ENCODE measurements around the gene DEDD. TPM values are rescaled to one million over a fixed set of nuclear protein-coding genes. Genes with fewer than 3 reads are reported as not detected.

The DEDD gene
- total and polyA plus RNA-seq, 9 donors, result 16.8 to 48.1 (median 40.3) TPM

GRCh38 chr1:161085165-161085564, 47.3 kb downstream of the DEDD start:
- Histone ChIP-seq H3K36me3 (ENCODE audit: control insufficient read depth, insufficient read depth, low read length) (no peaks in the 10 kb centered on the region), H3K27me3 (ENCODE audit: control insufficient read depth, insufficient read depth, low read length) (peaks cover under 1% of the 10 kb centered on the region), H3K4me3 (ENCODE audit: low read length) (no peak overlapping the region), H3K27ac (ENCODE audit: low read length) (no peak overlapping the region), H3K9me3 (replicated peaks; ENCODE audit: control insufficient read depth, low read depth, low read length) (no peaks in the 10 kb centered on the region), H3K4me1 (ENCODE audit: control insufficient read depth, insufficient read depth, low read length) (no peaks in the 10 kb centered on the region)
- WGBS (ENCODE audit: insufficient coverage), result no CpG with 5 or more reads among the region's 2 CpGs
- DNase-seq, result no peak

DNA sequence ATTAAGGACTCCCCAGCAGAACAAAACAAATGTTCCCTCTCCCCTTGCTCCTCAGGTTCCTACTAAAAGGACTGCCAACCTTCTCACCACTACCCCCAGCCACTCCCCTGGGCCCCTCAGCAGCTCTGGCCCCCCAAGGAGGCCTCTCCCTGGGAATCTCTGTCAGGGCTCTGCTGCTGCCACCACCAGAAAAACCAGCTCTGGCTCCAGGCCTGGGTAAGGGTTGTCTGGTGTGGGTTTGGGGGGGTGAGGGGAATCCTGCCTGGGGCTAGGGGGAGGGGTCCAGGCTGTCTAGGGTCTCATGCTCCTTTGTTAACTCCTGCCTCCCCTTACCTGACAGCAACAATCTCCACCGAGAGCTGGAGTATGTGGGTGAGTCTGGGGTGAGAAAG, 47.9 kb downstream of the DEDD start:
- no peaks in the 10 kb centered on the region for H3K4me1 ChIP-seq (ENCODE audit: control insufficient read depth, insufficient read depth, low read length)

DNA sequence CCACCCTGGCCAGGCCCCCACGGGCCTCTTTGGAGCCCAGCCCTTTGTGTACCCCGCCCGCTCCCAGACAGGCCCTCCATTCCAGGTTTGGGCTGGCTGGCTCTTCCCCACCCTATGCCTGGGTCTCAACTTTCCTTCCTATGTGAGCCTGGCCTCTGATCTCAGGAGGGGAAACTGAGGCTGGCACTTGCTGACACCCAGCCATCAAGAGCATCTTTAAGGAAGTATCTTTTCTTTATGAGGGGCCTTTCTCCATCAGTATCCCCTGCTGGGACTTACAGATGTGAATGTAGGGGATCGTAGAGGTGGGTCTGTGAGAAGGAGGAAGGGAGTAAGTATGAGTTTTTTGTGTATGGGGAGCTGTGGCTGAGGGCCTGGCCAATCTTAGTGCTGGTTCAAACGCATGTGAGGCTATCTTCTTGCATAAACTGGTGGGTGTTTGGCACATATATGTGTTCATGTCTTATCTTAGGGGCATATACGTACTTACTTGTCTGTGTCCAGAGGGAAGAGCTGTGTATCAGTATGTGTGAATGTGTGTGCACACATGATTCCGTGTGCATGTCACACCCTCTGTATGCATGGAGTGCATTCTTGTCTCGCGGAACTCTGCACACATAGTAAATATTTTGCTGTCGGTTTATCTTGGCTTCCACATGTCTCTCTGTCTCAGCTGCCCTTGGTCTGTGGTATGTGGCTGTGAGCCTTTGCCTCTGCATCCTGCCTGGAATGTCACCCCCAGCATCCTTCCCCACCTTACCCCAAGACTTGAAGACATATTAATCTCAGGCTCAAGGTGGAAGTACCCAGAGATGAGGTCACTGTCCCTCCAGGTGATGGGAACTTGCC, 48.5 kb downstream of the DEDD start:
- Histone ChIP-seq H3K27me3 (ENCODE audit: control insufficient read depth, insufficient read depth, low read length) (peaks cover 13% of the 10 kb centered on the region), H3K27ac (ENCODE audit: low read length) (no peak overlapping the region), H3K4me1 (ENCODE audit: control insufficient read depth, insufficient read depth, low read length) (no peaks in the 10 kb centered on the region), H3K9me3 (replicated peaks; ENCODE audit: control insufficient read depth, low read depth, low read length) (no peaks in the 10 kb centered on the region), H3K4me3 (ENCODE audit: low read length) (no peak overlapping the region), H3K36me3 (ENCODE audit: control insufficient read depth, insufficient read depth, low read length) (no peaks in the 10 kb centered on the region)
- 65% methylated on average over 3 of the region's 10 CpGs for WGBS (ENCODE audit: insufficient coverage)
- DNase-seq, result no peak

More for the DNA sequence above, 47.9 kb downstream of the DEDD start:
- no peaks in the 10 kb centered on the region for H3K9me3 ChIP-seq (replicated peaks; ENCODE audit: control insufficient read depth, low read depth, low read length)
- no peak overlapping the region for H3K4me3 ChIP-seq (ENCODE audit: low read length)
- peaks cover 6% of the 10 kb centered on the region for H3K27me3 ChIP-seq (ENCODE audit: control insufficient read depth, insufficient read depth, low read length)
- WGBS (ENCODE audit: insufficient coverage), result no CpG with 5 or more reads among the region's 1 CpG
- H3K36me3 ChIP-seq (ENCODE audit: control insufficient read depth, insufficient read depth, low read length), result no peaks in the 10 kb centered on the region
- H3K27ac ChIP-seq (ENCODE audit: low read length), result no peak overlapping the region
- no peak for DNase-seq

DNA sequence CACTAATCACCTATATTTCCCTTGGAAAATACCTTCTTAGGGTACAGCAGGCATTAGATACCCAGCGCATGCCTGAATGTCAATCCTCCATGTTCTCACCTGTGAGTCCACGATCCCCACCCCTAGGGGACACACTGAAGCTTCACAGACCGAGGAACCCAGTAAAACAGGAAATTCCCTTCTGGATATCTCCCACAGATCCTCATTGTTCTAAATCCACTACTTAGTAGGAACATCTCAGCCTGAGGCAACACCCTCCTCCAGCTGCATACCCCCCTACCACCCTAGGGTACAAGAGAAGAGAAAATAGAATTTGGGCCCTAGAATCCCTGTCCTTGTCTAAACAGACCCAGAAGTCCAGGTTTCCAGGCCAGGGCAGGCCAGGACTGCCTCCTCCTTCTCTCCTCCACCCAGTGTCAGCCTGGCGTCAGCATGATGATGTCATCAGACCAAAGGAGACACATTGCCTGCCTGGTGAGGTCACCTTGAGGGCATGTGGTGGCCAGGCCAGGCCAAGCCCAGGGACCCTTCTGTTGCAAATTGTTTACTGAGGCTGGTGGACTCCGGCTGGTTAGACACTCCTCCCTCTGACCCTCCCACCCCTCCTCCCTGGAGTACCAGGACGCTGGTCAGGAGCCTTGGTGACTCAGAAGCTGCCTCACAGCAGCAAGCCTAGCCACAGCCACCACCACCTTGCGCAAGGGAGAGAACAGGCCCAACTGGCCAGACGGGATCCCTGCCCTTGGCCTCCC, 49.3 kb downstream of the DEDD start:
- no peaks in the 10 kb centered on the region for H3K36me3 ChIP-seq (ENCODE audit: control insufficient read depth, insufficient read depth, low read length)
- no peak overlapping the region for H3K4me3 ChIP-seq (ENCODE audit: low read length)
- WGBS (ENCODE audit: insufficient coverage), result 65% methylated on average over 6 of the region's 8 CpGs
- H3K27ac ChIP-seq (ENCODE audit: low read length), result no peak overlapping the region
- DNase-seq, result no peak
- no peaks in the 10 kb centered on the region for H3K9me3 ChIP-seq (replicated peaks; ENCODE audit: control insufficient read depth, low read depth, low read length)
- peaks cover 13% of the 10 kb centered on the region for H3K27me3 ChIP-seq (ENCODE audit: control insufficient read depth, insufficient read depth, low read length)
- H3K4me1 ChIP-seq (ENCODE audit: control insufficient read depth, insufficient read depth, low read length), result no peaks in the 10 kb centered on the region

GRCh38 chr1:161082483-161082882, 50.0 kb downstream of the DEDD start:
- no peaks in the 10 kb centered on the region for H3K36me3 ChIP-seq (ENCODE audit: control insufficient read depth, insufficient read depth, low read length)
- no peak for DNase-seq
- no peaks in the 10 kb centered on the region for H3K9me3 ChIP-seq (replicated peaks; ENCODE audit: control insufficient read depth, low read depth, low read length)
- WGBS (ENCODE audit: insufficient coverage), result no CpG with 5 or more reads among the region's 2 CpGs
- no peak overlapping the region for H3K4me3 ChIP-seq (ENCODE audit: low read length)
- no peaks in the 10 kb centered on the region for H3K4me1 ChIP-seq (ENCODE audit: control insufficient read depth, insufficient read depth, low read length)
- H3K27me3 ChIP-seq (ENCODE audit: control insufficient read depth, insufficient read depth, low read length), result peaks cover 14% of the 10 kb centered on the region
- no peak overlapping the region for H3K27ac ChIP-seq (ENCODE audit: low read length)

DNA sequence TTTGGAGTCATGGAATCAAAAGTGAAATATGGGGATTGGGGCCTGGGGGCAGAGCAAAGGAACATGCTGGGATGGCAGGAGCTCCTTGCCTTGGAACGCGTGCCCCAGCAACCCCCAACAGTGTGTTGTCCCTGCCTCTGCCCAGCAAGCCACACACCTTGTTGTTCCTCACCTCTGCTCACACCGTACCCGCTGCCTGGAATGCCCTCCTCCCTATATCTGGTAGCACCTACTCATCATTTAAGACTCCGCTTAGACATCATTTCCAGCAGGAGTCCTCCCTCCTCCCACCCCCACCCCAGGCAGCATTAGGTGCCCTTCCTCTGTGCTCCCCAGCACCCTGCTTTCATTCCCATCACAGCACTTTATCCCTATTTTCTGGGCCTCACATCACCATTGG, 50.9 kb downstream of the DEDD start:
- Histone ChIP-seq H3K9me3 (replicated peaks; ENCODE audit: control insufficient read depth, low read depth, low read length) (no peaks in the 10 kb centered on the region), H3K27me3 (ENCODE audit: control insufficient read depth, insufficient read depth, low read length) (peaks cover 14% of the 10 kb centered on the region), H3K4me1 (ENCODE audit: control insufficient read depth, insufficient read depth, low read length) (no peaks in the 10 kb centered on the region), H3K36me3 (ENCODE audit: control insufficient read depth, insufficient read depth, low read length) (no peaks in the 10 kb centered on the region), H3K27ac (ENCODE audit: low read length) (no peak overlapping the region), H3K4me3 (ENCODE audit: low read length) (no peak overlapping the region)
- DNase-seq, result no peak
- 83% methylated on average over 5 of the region's 5 CpGs for WGBS (ENCODE audit: insufficient coverage)

- Histone ChIP-seq H3K4me3 (ENCODE audit: low read length) (no peak overlapping the region), H3K27me3 (ENCODE audit: control insufficient read depth, insufficient read depth, low read length) (peaks cover 14% of the 10 kb centered on the region), H3K27ac (ENCODE audit: low read length) (no peak overlapping the region), H3K9me3 (replicated peaks; ENCODE audit: control insufficient read depth, low read depth, low read length) (no peaks in the 10 kb centered on the region), H3K4me1 (ENCODE audit: control insufficient read depth, insufficient read depth, low read length) (no peaks in the 10 kb centered on the region), H3K36me3 (ENCODE audit: control insufficient read depth, insufficient read depth, low read length) (no peaks in the 10 kb centered on the region)
- WGBS (ENCODE audit: insufficient coverage), result 77% methylated on average over 3 of the region's 5 CpGs
- no peak for DNase-seq
Observed at GRCh38 chr1:161080441-161081405, 51.7 kb downstream of the DEDD start.

DNA sequence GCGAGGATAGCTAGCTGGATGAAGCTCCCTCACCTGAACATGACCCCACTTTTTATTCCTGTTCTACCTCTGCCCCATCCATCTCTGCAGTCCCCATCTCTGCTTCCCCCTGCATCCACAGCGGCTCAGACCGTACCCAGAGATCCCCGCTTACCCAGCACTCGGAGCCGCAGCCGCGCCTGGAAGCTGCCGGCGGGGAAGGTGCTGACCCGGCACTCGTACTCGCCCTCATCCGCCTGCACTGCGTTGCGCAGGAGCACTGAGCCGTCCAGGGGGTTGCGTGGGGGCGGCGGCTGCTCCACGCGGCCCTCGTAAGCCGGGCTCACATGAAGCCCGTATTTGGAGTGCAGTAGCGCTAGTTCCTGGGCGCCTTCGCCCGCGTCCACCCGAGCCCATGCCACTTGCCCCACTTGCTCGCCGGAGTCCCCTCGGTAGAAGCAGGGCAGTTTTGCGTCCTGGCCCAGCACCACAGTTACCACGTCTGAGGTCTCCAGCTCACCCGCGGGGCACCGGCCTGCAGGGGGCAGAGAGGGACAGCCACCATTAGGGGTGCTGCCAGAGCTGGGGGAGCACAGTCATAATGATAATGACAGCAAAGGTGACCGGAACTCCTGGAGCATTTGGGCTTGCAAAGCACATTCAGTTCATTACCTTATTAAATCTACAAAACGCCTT, 52.9 kb downstream of the DEDD start:
- WGBS (ENCODE audit: insufficient coverage), result 45% methylated on average over 38 of the region's 41 CpGs
- no peaks in the 10 kb centered on the region for H3K4me1 ChIP-seq (ENCODE audit: control insufficient read depth, insufficient read depth, low read length)
- H3K27me3 ChIP-seq (ENCODE audit: control insufficient read depth, insufficient read depth, low read length), result peaks cover 14% of the 10 kb centered on the region
- H3K27ac ChIP-seq (ENCODE audit: low read length), result no peak overlapping the region
- no peak overlapping the region for H3K4me3 ChIP-seq (ENCODE audit: low read length)
- H3K9me3 ChIP-seq (replicated peaks; ENCODE audit: control insufficient read depth, low read depth, low read length), result no peaks in the 10 kb centered on the region
- no peaks in the 10 kb centered on the region for H3K36me3 ChIP-seq (ENCODE audit: control insufficient read depth, insufficient read depth, low read length)
- no peak for DNase-seq

DNA sequence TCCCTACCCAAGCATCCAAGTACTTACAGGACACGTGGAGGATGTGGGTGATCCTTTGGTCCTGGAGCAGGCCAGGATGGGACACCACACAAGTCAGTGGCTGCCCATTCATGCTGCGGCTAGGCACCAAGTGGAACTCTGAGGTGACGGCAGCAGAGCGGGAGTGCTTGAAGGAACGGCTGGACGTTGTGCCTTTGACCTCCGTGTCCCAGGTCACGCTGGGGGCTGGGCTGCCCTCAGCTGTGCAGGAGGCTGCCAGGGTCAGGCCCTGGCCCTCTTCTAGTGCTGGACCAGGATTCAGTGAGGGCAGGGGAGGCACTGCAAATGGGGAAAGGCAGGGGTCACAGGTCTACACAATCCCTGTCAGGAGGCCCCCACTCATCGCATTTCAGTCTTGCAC, 55.0 kb downstream of the DEDD start:
- DNase-seq, result no peak
- peaks cover 14% of the 10 kb centered on the region for H3K27me3 ChIP-seq (ENCODE audit: control insufficient read depth, insufficient read depth, low read length)
- no peaks in the 10 kb centered on the region for H3K36me3 ChIP-seq (ENCODE audit: control insufficient read depth, insufficient read depth, low read length)
- no peak overlapping the region for H3K4me3 ChIP-seq (ENCODE audit: low read length)
- 58% methylated on average over 8 of the region's 9 CpGs for WGBS (ENCODE audit: insufficient coverage)
- no peaks in the 10 kb centered on the region for H3K9me3 ChIP-seq (replicated peaks; ENCODE audit: control insufficient read depth, low read depth, low read length)
- no peak overlapping the region for H3K27ac ChIP-seq (ENCODE audit: low read length)
- no peaks in the 10 kb centered on the region for H3K4me1 ChIP-seq (ENCODE audit: control insufficient read depth, insufficient read depth, low read length)

All from muscle of leg (tissue), 11 donors.